IMR-90 (cell line): ENCODE results near the gene OR4E1. TPM values are rescaled to one million over a fixed set of nuclear protein-coding genes. Genes with fewer than 3 reads are reported as not detected.
"Not testable (repeated sequence)": the region's sequence is repeated elsewhere in the genome, so short reads cannot be mapped to it uniquely, and the experiment has no call there.

Source experiments
- ATAC-seq: fragments of 200-7000 bp; cut with Tn5 transposase; 2 replicates; pipeline ENCODE4 v1.9.1; 2020; ENCODE audit warnings: low read depth, mild to moderate bottlenecking, moderate library complexity
- BruUV-seq: library from RNA; stranded (reverse); fragments of 400-500 nt; replicated peaks from 2 replicates; lab custom pipeline; 2021; lab: Mats Ljungman, UMichigan
- CTCF ChIA-PET: fragments of 300-600 bp; formaldehyde crosslinking; extraction: SDS; loops from one replicate; lab custom pipeline; 2021; ENCODE audit warnings: antibody characterized with exemption; lab: Yijun Ruan, JAX
- POLR2A ChIA-PET: fragments of 300-600 bp; sonication (Branson Sonifier 250); formaldehyde crosslinking; loops from one replicate; lab custom pipeline; 2022; ENCODE audit warnings: antibody characterized with exemption; ENCODE audit not compliant: unreplicated experiment; lab: Charles Lee
- DNase-seq: peaks from one replicate; pipeline ENCODE4 v3.0.0; 2013
- H2AFZ ChIP-seq: replicated peaks from 2 replicates; pipeline ENCODE3; 2013; ENCODE audit warnings: low read length, mild to moderate bottlenecking; ENCODE audit not compliant: poor library complexity
- H2AK5ac ChIP-seq: 2 replicates; pipeline ENCODE4 v1.6.1; 2013; ENCODE audit warnings: low read depth, low read length, inconsistent platforms
- H2AK9ac ChIP-seq: replicated peaks from 2 replicates; pipeline ENCODE3; 2013; ENCODE audit warnings: mild to moderate bottlenecking, low read depth, low read length, moderate library complexity; ENCODE audit not compliant: poor library complexity
- H2BK120ac ChIP-seq: 2 replicates; pipeline ENCODE4 v1.6.1; 2013; ENCODE audit warnings: low read depth, low read length, inconsistent platforms
- H2BK15ac ChIP-seq: 3 replicates; pipeline ENCODE4 v1.6.1; 2013; ENCODE audit warnings: low read depth, low read length, inconsistent platforms
- H2BK20ac ChIP-seq: 2 replicates; pipeline ENCODE4 v1.6.1; 2013; ENCODE audit warnings: low read depth, mild to moderate bottlenecking, inconsistent platforms, low read length, moderate library complexity
- H2BK5ac ChIP-seq: 2 replicates; pipeline ENCODE4 v1.6.1; 2013; ENCODE audit warnings: mild to moderate bottlenecking, low read depth, low read length, inconsistent platforms; ENCODE audit not compliant: poor library complexity, severe bottlenecking
- H3K14ac ChIP-seq: replicated peaks from 2 replicates; pipeline ENCODE4 v1.6.1; 2013; ENCODE audit warnings: low read depth, low read length, inconsistent platforms
- H3K18ac ChIP-seq: 2 replicates; pipeline ENCODE4 v1.6.1; 2013; ENCODE audit warnings: low read depth, low read length, control low read depth
- H3K23ac ChIP-seq: 2 replicates; pipeline ENCODE4 v1.6.1; 2013; ENCODE audit warnings: low read depth, low read length, inconsistent platforms
- H3K27ac ChIP-seq: 2 replicates; pipeline ENCODE4 v1.5.1; 2013; ENCODE audit warnings: mild to moderate bottlenecking, control low read depth, low read length; ENCODE audit not compliant: insufficient read depth
- H3K27me3 ChIP-seq: 2 replicates; pipeline ENCODE4 v1.6.1; 2013; ENCODE audit warnings: low read length; ENCODE audit not compliant: control insufficient read depth, insufficient read depth
- H3K36me3 ChIP-seq: 2 replicates; pipeline ENCODE4 v1.6.1; 2013; ENCODE audit warnings: low read length, mixed read lengths; ENCODE audit not compliant: control insufficient read depth, insufficient read depth
- H3K4ac ChIP-seq: 2 replicates; pipeline ENCODE4 v1.6.1; 2013; ENCODE audit warnings: low read depth, low read length, inconsistent platforms
- H3K4me1 ChIP-seq: 2 replicates; pipeline ENCODE4 v1.6.1; 2013; ENCODE audit warnings: low read length, mixed read lengths; ENCODE audit not compliant: control insufficient read depth, insufficient read depth
- H3K4me2 ChIP-seq: 2 replicates; pipeline ENCODE4 v1.6.1; 2013; ENCODE audit warnings: low read depth, mild to moderate bottlenecking, control low read depth, low read length, moderate library complexity
- H3K4me3 ChIP-seq: 2 replicates; pipeline ENCODE4 v1.5.1; 2013; ENCODE audit warnings: low read depth, mild to moderate bottlenecking, control low read depth, low read length, moderate library complexity; ENCODE audit not compliant: insufficient read depth
- H3K56ac ChIP-seq: 2 replicates; pipeline ENCODE4 v1.6.1; 2013; ENCODE audit warnings: low read length, inconsistent platforms; ENCODE audit not compliant: insufficient read depth; ENCODE audit errors: extremely low read depth
- H3K79me1 ChIP-seq, 2 experiments: 2 replicates each; pipeline ENCODE4 v1.6.1; 2013; ENCODE audit warnings: low read length in 2 of 2, inconsistent platforms in 1 of 2, low read depth in 1 of 2
- H3K9ac ChIP-seq: 2 replicates; pipeline ENCODE4 v1.6.1; 2013; ENCODE audit warnings: low read depth, low read length, control low read depth
- H3K9me1 ChIP-seq: 2 replicates; pipeline ENCODE4 v1.6.1; 2013; ENCODE audit warnings: low read length, inconsistent platforms; ENCODE audit not compliant: insufficient read depth
- H3K9me3 ChIP-seq: 2 replicates; pipeline ENCODE4 v1.6.1; 2013; ENCODE audit warnings: low read length; ENCODE audit not compliant: control insufficient read depth, insufficient read depth
- H4K20me1 ChIP-seq: 2 replicates; pipeline ENCODE4 v1.6.1; 2013; ENCODE audit warnings: low read length, inconsistent platforms; ENCODE audit not compliant: insufficient read depth
- H4K5ac ChIP-seq: 2 replicates; pipeline ENCODE4 v1.6.1; 2013; ENCODE audit warnings: mild to moderate bottlenecking, low read depth, low read length, control low read depth
- H4K8ac ChIP-seq, 2 experiments: 2 replicates each; pipeline ENCODE4 v1.6.1; 2013; ENCODE audit warnings: low read depth in 2 of 2, low read length in 2 of 2, control low read depth in 1 of 2, inconsistent platforms in 1 of 2
- H4K91ac ChIP-seq: 2 replicates; pipeline ENCODE4 v1.6.1; 2013; ENCODE audit warnings: low read depth, low read length, inconsistent platforms; ENCODE audit not compliant: insufficient read depth
- WGBS, 2 experiments: methylation state at CpG; one replicate each; pipeline versions ENCODE4 v1.1.5 to v1.1.7; 2013; ENCODE audit warnings: missing lambda C conversion rate in 2 of 2; ENCODE audit not compliant: insufficient read length in 1 of 2; ENCODE audit errors: extremely low coverage in 2 of 2; 5-methylcytosine and 5-hydroxymethylcytosine counted together
- dilution Hi-C: fragments of 300-500 bp; cut with HindIII; formaldehyde crosslinking; loops from one replicate; pipeline ENCODE4 v1.14.3; 2018; ENCODE audit warnings: low sequenced_read_pairs; ENCODE audit not compliant: unreplicated experiment
- in situ Hi-C: fragments of 300-500 bp; cut with MboI; formaldehyde crosslinking; loops from 3 replicates; pipeline ENCODE4 v1.14.3; 2019; ENCODE audit warnings: low sequenced_read_pairs, inconsistent platforms, mixed read lengths
- intact Hi-C: fragments of 100-400 bp; cut with micrococcal nuclease; formaldehyde crosslinking; loops from 2 replicates; pipeline ENCODE4 v1.10.0; 2022
- polyA plus RNA-seq, 3 experiments: library from polyadenylated mRNA; depleted of rRNA; stranded (reverse); fragments of >200 nt; gene quantifications; 2 replicates each; pipeline ENCODE4 v1.2.3, GENCODE V29; 2012; ENCODE audit warnings: low replicate concordance in 1 of 3
- total RNA-seq: library from RNA; depleted of rRNA; stranded (reverse); fragments of >200 nt; gene quantifications from 2 replicates; pipeline ENCODE4 v1.2.3, GENCODE V29; 2012

The OR4E1 gene
- total and polyA plus RNA-seq, 2 of the 4 experiments (the other 2 are of a cell fraction): not detected

- H3K27ac ChIP-seq, ATAC-seq, H2BK5ac ChIP-seq, H3K9me3 ChIP-seq, H4K8ac ChIP-seq, H2AK9ac ChIP-seq, H2BK20ac ChIP-seq, POLR2A ChIA-PET, H3K4me1 ChIP-seq, H4K20me1 ChIP-seq, in situ Hi-C loops, H3K9ac ChIP-seq, CTCF ChIA-PET, dilution Hi-C loops, H3K23ac ChIP-seq, H3K14ac ChIP-seq, H4K91ac ChIP-seq, H2AK5ac ChIP-seq, intact Hi-C loops, H3K36me3 ChIP-seq, H3K18ac ChIP-seq, H3K4ac ChIP-seq, H4K5ac ChIP-seq, H3K56ac ChIP-seq, H2BK15ac ChIP-seq, H2AFZ ChIP-seq, DNase-seq, BruUV-seq, H3K4me3 ChIP-seq, H3K4me2 ChIP-seq, H3K79me1 ChIP-seq, H3K27me3 ChIP-seq, H2BK120ac ChIP-seq, H3K9me1 ChIP-seq: not testable (repeated sequence)
- 87% methylated on average over 18 of the region's 33 CpGs; no CpG with 5 or more reads in 1 of the 2 experiments for WGBS, 2 experiments
Measured at GRCh38 chr14:21697662-21698061, 24.0 kb upstream of the OR4E1 start.
